UCSD-AML1 (cell line): ENCODE measurements around the gene ARHGAP26.

ENCODE experiments used
- DNase-seq: peaks from one replicate; lab custom pipeline; 2025; ENCODE audit not compliant: unreplicated experiment; lab: John Stamatoyannopoulos, UW

ARHGAP26 gene

GRCh38 chr5:143152445-143152844, 382.3 kb downstream of the ARHGAP26 start:
- DNase-seq: no peak

GRCh38 chr5:143153332-143154119, 383.3 kb downstream of the ARHGAP26 start:
- no peak for DNase-seq

- DNase-seq: no peak
These were observed 384.6 kb downstream of the ARHGAP26 start for GRCh38 chr5:143154510-143155370.

- no peak for DNase-seq
These were observed 385.3 kb downstream of the ARHGAP26 start for GRCh38 chr5:143155455-143155854.

GRCh38 chr5:143156086-143156485, 385.9 kb downstream of the ARHGAP26 start:
- no peak for DNase-seq

GRCh38 chr5:143156572-143156971, 386.4 kb downstream of the ARHGAP26 start:
- DNase-seq: no peak

GRCh38 chr5:143159031-143159430, 388.9 kb downstream of the ARHGAP26 start:
- DNase-seq: no peak

- no peak for DNase-seq
These were observed 391.8 kb downstream of the ARHGAP26 start for GRCh38 chr5:143161885-143162540.

GRCh38 chr5:143162810-143163209, 392.6 kb downstream of the ARHGAP26 start:
- no peak for DNase-seq

GRCh38 chr5:143164557-143164956, 394.4 kb downstream of the ARHGAP26 start:
- DNase-seq: no peak

- no peak for DNase-seq
These were observed 395.1 kb downstream of the ARHGAP26 start for GRCh38 chr5:143165049-143165880.

GRCh38 chr5:143166090-143166489, 395.9 kb downstream of the ARHGAP26 start:
- no peak for DNase-seq

- DNase-seq: no peak
These were observed 396.7 kb downstream of the ARHGAP26 start for GRCh38 chr5:143166661-143167420.

GRCh38 chr5:143168171-143168741, 398.1 kb downstream of the ARHGAP26 start:
- DNase-seq: no peak

- no peak for DNase-seq
These were observed 399.0 kb downstream of the ARHGAP26 start for GRCh38 chr5:143168921-143169810.

- no peak for DNase-seq
These were observed 399.9 kb downstream of the ARHGAP26 start for GRCh38 chr5:143170104-143170503.

GRCh38 chr5:143170977-143171376, 400.8 kb downstream of the ARHGAP26 start:
- DNase-seq: no peak

GRCh38 chr5:143172739-143173138, 402.6 kb downstream of the ARHGAP26 start:
- no peak for DNase-seq
